ENCODE data around the gene KLF7.

- TF ChIP-seq EGR1 (IDR thresholded peaks at IDR 0.05; ENCODE audit: low read depth in 2 of 2) (no peak), CTCF (IDR thresholded peaks at IDR 0.05; ENCODE audit: low read depth, low read length, missing input control) (no peak), SP1 (IDR thresholded peaks at IDR 0.05) (no peak), REST (IDR thresholded peaks at IDR 0.05) (no peak), MAX (IDR thresholded peaks at IDR 0.05) (no peak), RAD21 (IDR thresholded peaks at IDR 0.05) (no peak), ATF3 (IDR thresholded peaks at IDR 0.05) (no peak), RXRA (IDR thresholded peaks at IDR 0.05) (no peak), JUND (IDR thresholded peaks at IDR 0.05) (no peak), GABPA (IDR thresholded peaks at IDR 0.05 in 1 of 2, conservative IDR thresholded peaks at IDR 0.05 in 1 of 2) (no peak), TAF1 (conservative IDR thresholded peaks at IDR 0.05) (no peak), YY1 (IDR thresholded peaks at IDR 0.05) (no peak)
These were observed 55.4 kb downstream of the KLF7 start for GRCh38 chr2:207110310-207110709.

All from liver (tissue), 3 donors.